PC-9 (cell line): ENCODE data around the gene SLC44A4. TPM values are rescaled to one million over a fixed set of nuclear protein-coding genes. Genes with fewer than 3 reads are reported as not detected.

Source experiments
- BruUV-seq: library from RNA; stranded (reverse); fragments of 400-500 nt; replicated peaks from 2 replicates; lab custom pipeline; 2021; lab: Mats Ljungman, UMichigan
- CTCF ChIA-PET: fragments of 300-600 bp; sonication (Branson Sonifier 250); formaldehyde crosslinking; loops from one replicate; lab custom pipeline; 2022; ENCODE audit warnings: antibody characterized with exemption; lab: Charles Lee
- POLR2A ChIA-PET: fragments of 300-600 bp; sonication (Branson Sonifier 250); formaldehyde crosslinking; loops from one replicate; lab custom pipeline; 2022; ENCODE audit warnings: antibody characterized with exemption; ENCODE audit not compliant: unreplicated experiment; lab: Charles Lee
- DNase-seq, 2 experiments: peaks; one replicate each; pipeline versions ENCODE4 v3.0.0 to v3.0.0-alpha.2; 2015 to 2022; ENCODE audit warnings: mixed read lengths in 1 of 2
- H2AFZ ChIP-seq: fragments of 200-600 bp; sonication (generic); 2 replicates; pipeline ENCODE4 v1.8.1; 2017; ENCODE audit warnings: antibody characterized with exemption
- H3F3A ChIP-seq: fragments of 200-600 bp; sonication (generic); 2 replicates; pipeline ENCODE4 v1.8.1; 2017; ENCODE audit warnings: antibody characterized with exemption, mild to moderate bottlenecking, low read depth; ENCODE audit not compliant: insufficient read depth
- H3K27ac ChIP-seq: fragments of 200-600 bp; sonication (generic); 2 replicates; pipeline ENCODE4 v1.6.1; 2016; ENCODE audit warnings: mixed run types
- H3K27me3 ChIP-seq: fragments of 200-600 bp; sonication (generic); 2 replicates; pipeline ENCODE4 v1.6.1; 2016; ENCODE audit warnings: low read depth, mixed run types; ENCODE audit not compliant: insufficient read depth
- H3K36me3 ChIP-seq: fragments of 200-600 bp; sonication (generic); 2 replicates; pipeline ENCODE4 v1.6.1; 2016; ENCODE audit warnings: low read depth, mixed run types
- H3K4me1 ChIP-seq: fragments of 200-600 bp; sonication (generic); replicated peaks from 2 replicates; pipeline ENCODE4 v1.6.1; 2016; ENCODE audit warnings: mixed run types; ENCODE audit not compliant: insufficient read depth
- H3K4me2 ChIP-seq: fragments of 200-600 bp; sonication (generic); 2 replicates; pipeline ENCODE4 v1.6.1; 2017; ENCODE audit warnings: mixed run types
- H3K4me3 ChIP-seq: fragments of 200-600 bp; sonication (generic); 2 replicates; pipeline ENCODE4 v1.6.1; 2016; ENCODE audit warnings: mixed run types
- H3K79me2 ChIP-seq: fragments of 200-600 bp; sonication (generic); 2 replicates; pipeline ENCODE4 v1.6.1; 2017; ENCODE audit warnings: low read depth, mixed run types
- H3K9me2 ChIP-seq: fragments of 200-600 bp; sonication (generic); 2 replicates; pipeline ENCODE4 v1.8.1; 2017; ENCODE audit warnings: mild to moderate bottlenecking; ENCODE audit not compliant: insufficient read depth
- H3K9me3 ChIP-seq: fragments of 200-600 bp; sonication (generic); 2 replicates; pipeline ENCODE4 v1.8.1; 2016; ENCODE audit warnings: low read depth; ENCODE audit not compliant: insufficient read depth
- H4K20me1 ChIP-seq: fragments of 200-600 bp; sonication (generic); 2 replicates; pipeline ENCODE4 v1.8.1; 2017; ENCODE audit not compliant: insufficient read depth
- EZH2 ChIP-seq: fragments of 200-600 bp; sonication (generic); IDR thresholded peaks from 2 replicates; pipeline ENCODE4 v1.8.0; 2017; ENCODE audit warnings: antibody characterized with exemption, low read depth
- intact Hi-C: fragments of 100-400 bp; cut with micrococcal nuclease; formaldehyde crosslinking; loops from one replicate; pipeline ENCODE4 v1.10.0; 2022; ENCODE audit not compliant: unreplicated experiment
- total RNA-seq: library from RNA; stranded (reverse); gene quantifications from 2 replicates; pipeline ENCODE4 v1.2.3, GENCODE V29; 2021
- TF ChIP-seq, protein P1 (sequence below): fragments of 200-600 bp; sonication (generic); conservative IDR thresholded peaks from 2 replicates; pipeline ENCODE4 v1.6.1; 2017; ENCODE audit warnings: mixed run types, antibody characterized with exemption, mild to moderate bottlenecking, moderate library complexity

Gene SLC44A4
- total RNA-seq, 1 experiment from 2014 or later, result 44.4 TPM

DNA sequence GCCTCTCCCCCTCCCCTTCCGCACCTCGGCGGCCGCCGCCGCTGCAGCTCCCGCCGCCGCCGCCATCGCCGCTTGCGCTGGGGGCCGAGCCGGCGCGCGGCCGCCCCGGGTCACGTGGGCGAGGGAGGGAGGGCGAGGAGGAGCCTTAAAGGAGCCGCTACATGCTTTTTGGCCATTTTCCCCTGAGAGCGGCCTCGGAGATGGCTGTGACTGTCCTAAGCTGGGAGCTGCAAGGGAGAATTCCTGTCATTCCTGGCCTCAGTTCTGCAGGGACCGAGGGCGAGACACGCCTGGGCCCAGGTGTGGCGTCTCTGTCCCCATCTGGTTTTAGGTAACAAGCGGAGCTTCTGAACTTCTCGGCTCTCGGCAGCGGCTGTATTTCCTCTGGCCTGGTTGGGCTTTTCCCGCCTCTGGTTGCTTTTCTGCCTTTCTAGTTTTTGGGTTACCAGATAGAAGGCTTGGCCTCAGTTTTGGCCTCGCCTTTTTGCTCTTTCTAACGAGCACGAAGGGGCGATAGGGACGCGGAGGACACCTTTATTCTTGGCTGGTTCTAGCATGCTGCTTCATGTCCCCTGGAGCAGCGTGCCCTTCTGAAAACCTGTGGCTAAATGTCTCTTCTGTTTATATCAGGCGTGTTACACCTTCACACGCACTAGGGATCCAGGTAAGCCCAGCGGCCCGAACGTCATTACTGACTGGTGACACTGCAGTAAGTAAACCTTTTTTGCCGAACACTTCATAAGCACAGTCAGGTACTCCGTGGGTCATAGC is 19.0 kb upstream of the SLC44A4 start, which contains the start of gene EHMT2:
Gene EHMT2 (minus strand): TSS at position 87 of the 771 bp plus-strand sequence. CDS start 21 bp downstream, at position 66.
- intact Hi-C loops, result loop anchor here (5.0 kb wide), 2 partner anchors 65 to 215 kb away; partner anchors contain the start of gene LY6G5C
- H3K27ac ChIP-seq, result peak within 1 kb of the TSS; percentile 44

DNA sequence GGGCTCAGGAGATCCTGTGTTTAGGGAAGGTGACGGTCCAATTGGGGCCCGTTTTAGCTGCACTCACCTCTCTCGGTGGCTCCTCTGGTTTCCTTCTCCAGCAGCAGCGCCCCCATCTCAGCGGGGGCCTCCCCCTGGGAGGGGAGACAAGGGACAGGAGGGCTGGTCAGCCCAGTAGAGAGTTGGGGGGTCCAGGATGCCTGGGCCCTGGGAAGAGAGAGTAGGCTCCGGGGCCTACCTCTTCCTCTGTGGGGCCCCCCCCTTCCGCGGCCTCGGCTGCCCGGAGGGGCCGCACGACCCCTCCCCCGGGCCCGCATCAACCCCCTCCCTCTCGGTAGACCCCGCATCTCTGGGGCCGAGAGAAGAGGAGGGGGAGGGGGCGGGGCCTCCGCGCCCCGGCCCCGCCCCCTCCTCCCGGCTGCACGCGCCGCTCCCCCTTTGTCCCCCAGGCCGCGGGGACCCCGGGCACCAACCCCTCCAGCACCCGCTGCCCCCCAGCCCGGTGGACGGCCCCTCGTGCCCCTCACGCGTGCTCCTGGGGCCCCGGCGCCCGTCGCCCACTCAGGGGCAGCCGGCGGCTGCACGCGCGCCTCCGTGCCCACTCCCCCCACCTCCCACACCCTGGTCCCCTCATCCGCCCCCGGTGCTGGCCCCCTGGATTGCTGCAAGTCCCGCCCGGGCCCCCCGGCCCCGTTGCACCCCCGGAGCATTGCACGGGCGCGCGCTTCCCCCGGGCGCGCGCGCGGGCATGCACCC is 18.2 kb upstream of the SLC44A4 start:
- Histone ChIP-seq H3K4me3 (peak overlapping the region; percentile 73), H3K4me1 (peaks cover 23% of the 10 kb centered on the region), H3K9me3 (no peaks in the 10 kb centered on the region), H3K27me3 (no peaks in the 10 kb centered on the region), H2AFZ (peak overlapping the region; percentile 71; the same call in 1 of the 2 replicates), H3K36me3 (peaks cover 18% of the 10 kb centered on the region; the same call in 1 of the 2 replicates), H3K9me2 (no peaks in the 10 kb centered on the region), H3K79me2 (peaks cover 30% of the 10 kb centered on the region), H3K27ac (no peak overlapping the region), H3K4me2 (peak overlapping the region; percentile 87), H3F3A (peaks cover 28% of the 10 kb centered on the region), H4K20me1 (no peaks in the 10 kb centered on the region)
- ChIA-PET POLR2A (interaction anchor here (0.6 to 1.4 kb wide), 3 partner anchors 70 to 127 kb away, joined by 3 to 11 read pairs (median 8); partner anchors contain the start of gene HSPA1B), CTCF (no interaction called here)
- TF ChIP-seq, protein P1, sequence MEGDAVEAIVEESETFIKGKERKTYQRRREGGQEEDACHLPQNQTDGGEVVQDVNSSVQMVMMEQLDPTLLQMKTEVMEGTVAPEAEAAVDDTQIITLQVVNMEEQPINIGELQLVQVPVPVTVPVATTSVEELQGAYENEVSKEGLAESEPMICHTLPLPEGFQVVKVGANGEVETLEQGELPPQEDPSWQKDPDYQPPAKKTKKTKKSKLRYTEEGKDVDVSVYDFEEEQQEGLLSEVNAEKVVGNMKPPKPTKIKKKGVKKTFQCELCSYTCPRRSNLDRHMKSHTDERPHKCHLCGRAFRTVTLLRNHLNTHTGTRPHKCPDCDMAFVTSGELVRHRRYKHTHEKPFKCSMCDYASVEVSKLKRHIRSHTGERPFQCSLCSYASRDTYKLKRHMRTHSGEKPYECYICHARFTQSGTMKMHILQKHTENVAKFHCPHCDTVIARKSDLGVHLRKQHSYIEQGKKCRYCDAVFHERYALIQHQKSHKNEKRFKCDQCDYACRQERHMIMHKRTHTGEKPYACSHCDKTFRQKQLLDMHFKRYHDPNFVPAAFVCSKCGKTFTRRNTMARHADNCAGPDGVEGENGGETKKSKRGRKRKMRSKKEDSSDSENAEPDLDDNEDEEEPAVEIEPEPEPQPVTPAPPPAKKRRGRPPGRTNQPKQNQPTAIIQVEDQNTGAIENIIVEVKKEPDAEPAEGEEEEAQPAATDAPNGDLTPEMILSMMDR, result no peak
- no peak for TF ChIP-seq EZH2
- intact Hi-C loops, result loop anchor here (5.0 kb wide), 2 partner anchors 65 to 215 kb away; partner anchors contain the start of gene LY6G5C
- no TSS peak for BruUV-seq
- no peak for DNase-seq

More for the DNA sequence above, 19.0 kb upstream of the SLC44A4 start, which contains the start of gene EHMT2:
- no peaks in the 10 kb centered on the region for H3K27me3 ChIP-seq
- peak within 1 kb of the TSS; percentile 73 for H3K4me3 ChIP-seq
- peak within 1 kb of the TSS; percentile 83 for H2AFZ ChIP-seq
- DNase-seq, result peak in 1 of 2 experiments; percentile 85
- POLR2A ChIA-PET, result interaction anchor here (0.6 to 1.4 kb wide), 10 partner anchors 35 to 297 kb away, joined by 3 to 18 read pairs (median 6); partner anchors contain the start of genes CLIC1, HSPA1B and NEU1
- CTCF ChIA-PET, result interaction anchor here (0.5 to 0.8 kb wide), 3 partner anchors 30 to 128 kb away, joined by 3 to 4 read pairs (median 3); no protein-coding TSS in a partner anchor
- H3K79me2 ChIP-seq, result peaks cover 30% of the 10 kb centered on the region
- H4K20me1 ChIP-seq, result no peaks in the 10 kb centered on the region
- TF ChIP-seq, protein P1, result no peak
- TF ChIP-seq EZH2, result no peak
- peaks cover 33% of the 10 kb centered on the region for H3F3A ChIP-seq
- H3K9me2 ChIP-seq, result no peaks in the 10 kb centered on the region
- BruUV-seq, result TSS peak; percentile 76
- H3K9me3 ChIP-seq, result no peaks in the 10 kb centered on the region
- H3K36me3 ChIP-seq, result peaks cover 18% of the 10 kb centered on the region; the same call in 1 of the 2 replicates
- peaks cover 26% of the 10 kb centered on the region for H3K4me1 ChIP-seq
- peak within 1 kb of the TSS; percentile 91 for H3K4me2 ChIP-seq

DNA sequence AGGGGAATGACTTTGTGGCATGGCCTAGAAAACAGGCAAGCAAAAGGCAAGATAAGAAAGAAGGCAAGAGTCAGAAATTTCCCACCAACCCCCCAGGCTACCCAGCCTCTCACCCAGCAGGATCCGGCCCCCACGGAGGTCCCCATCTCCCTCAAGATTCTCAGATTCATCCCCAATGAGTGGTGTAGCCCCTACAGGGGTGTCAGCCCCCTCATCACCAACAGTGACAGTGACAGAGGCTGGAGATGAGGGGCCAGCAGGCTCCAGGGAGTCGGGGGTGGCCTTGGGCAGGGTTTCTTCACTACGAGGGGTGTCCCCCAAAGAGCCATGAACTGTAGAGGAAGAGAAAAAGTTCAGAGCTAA is 17.7 kb upstream of the SLC44A4 start:
- Histone ChIP-seq H3F3A (peaks cover 28% of the 10 kb centered on the region), H2AFZ (peak overlapping the region; percentile 71; the same call in 1 of the 2 replicates), H3K9me3 (no peaks in the 10 kb centered on the region), H3K79me2 (peaks cover 30% of the 10 kb centered on the region), H3K9me2 (no peaks in the 10 kb centered on the region), H4K20me1 (no peaks in the 10 kb centered on the region), H3K4me1 (peaks cover 23% of the 10 kb centered on the region), H3K4me2 (peak overlapping the region; percentile 87), H3K36me3 (peaks cover 18% of the 10 kb centered on the region; the same call in 1 of the 2 replicates), H3K27ac (no peak overlapping the region), H3K27me3 (no peaks in the 10 kb centered on the region), H3K4me3 (peak overlapping the region; percentile 73; the same call in 1 of the 2 replicates)
- ChIA-PET POLR2A (interaction anchor here (0.6 kb wide), 1 partner anchor 49 kb away, joined by 4 read pairs; the partner anchor contains the start of gene CFB), CTCF (no interaction called here)
- intact Hi-C loops, result loop anchor here (5.0 kb wide), 2 partner anchors 64 to 214 kb away; partner anchors contain the start of gene LY6G5C
- BruUV-seq, result no TSS peak
- TF ChIP-seq, protein P1, result no peak
- TF ChIP-seq EZH2, result no peak
- no peak for DNase-seq
